Daoy (cell line): ENCODE measurements around the gene TRIM66. TPM values are rescaled to one million over a fixed set of nuclear protein-coding genes. Genes with fewer than 3 reads are reported as not detected.

ENCODE experiments used
- DNase-seq: peaks from one replicate; pipeline ENCODE4 v3.0.0-alpha.2; 2015; ENCODE audit warnings: low read depth
- total RNA-seq: library from RNA; depleted of rRNA; stranded (reverse); fragments of >200 nt; shearing (Covaris generic); gene quantifications from 2 replicates; pipeline ENCODE4 v1.2.3, GENCODE V29; 2014; rRNA removed

TRIM66 gene
- total RNA-seq, 1 experiment from 2014 or later: 3.7 TPM

DNA sequence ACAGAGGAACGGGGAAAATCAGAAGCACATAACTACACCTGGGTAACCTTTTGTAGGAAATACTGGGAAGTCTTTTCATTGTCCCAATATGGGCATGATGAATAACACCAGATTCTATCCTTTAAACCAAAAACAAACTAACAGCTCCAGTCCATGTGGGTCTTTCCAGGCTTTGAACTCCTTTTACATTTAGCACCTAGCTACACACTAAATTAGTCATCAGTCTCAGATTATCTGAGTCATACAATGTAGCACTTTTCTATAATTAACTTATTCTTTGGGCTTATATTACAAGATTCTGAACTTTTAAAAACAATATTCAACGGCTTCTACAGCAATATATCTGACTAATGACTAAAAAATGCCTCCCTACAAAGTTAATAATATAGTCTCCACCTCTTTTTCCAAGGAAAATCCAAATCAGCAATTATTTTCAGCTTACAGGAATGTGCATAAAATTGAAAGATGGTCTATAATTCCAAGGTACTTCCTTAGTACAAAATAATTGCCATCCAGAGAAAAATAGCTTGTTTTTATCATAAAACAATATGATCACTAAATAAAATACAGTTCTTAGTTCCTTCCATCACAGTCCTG lies 114.8 kb downstream of the TRIM66 start:
- peak; percentile 35 for DNase-seq

- peak; percentile 21 for DNase-seq
Observed at GRCh38 chr11:8566613-8567210, 115.8 kb downstream of the TRIM66 start.

GRCh38 chr11:8564526-8564925 lies 117.9 kb downstream of the TRIM66 start:
- no peak for DNase-seq

Other genes with a start within 250 kb of the TRIM66 start
- gene STK33, start 88.4 kb downstream of the TRIM66 start, total RNA-seq: 8.2 and 8.5 TPM in 2 replicates
- gene RPL27A, start 127 bp upstream of the TRIM66 start, total RNA-seq: 741 and 770 TPM in 2 replicates
- 31.6 and 40.3 TPM in 2 replicates for gene AKIP1, start 228.5 kb upstream of the TRIM66 start, total RNA-seq